DND-41 (cell line): ENCODE results near the gene CDC42BPG.

Experiments
- EZH2 ChIP-seq: IDR thresholded peaks from 3 replicates; pipeline ENCODE4 v1.6.1; 2012; ENCODE audit warnings: borderline replicate concordance, low read depth, mild to moderate bottlenecking, moderate library complexity, low read length, inconsistent platforms; ENCODE audit not compliant: severe bottlenecking
- TF ChIP-seq, protein P1 (sequence below): IDR thresholded peaks from 2 replicates; pipeline ENCODE4 v1.5.1; 2012; ENCODE audit warnings: borderline replicate concordance, low read length, moderate library complexity, mild to moderate bottlenecking; ENCODE audit not compliant: poor library complexity, severe bottlenecking; ENCODE audit errors: extremely low read depth

DNA sequence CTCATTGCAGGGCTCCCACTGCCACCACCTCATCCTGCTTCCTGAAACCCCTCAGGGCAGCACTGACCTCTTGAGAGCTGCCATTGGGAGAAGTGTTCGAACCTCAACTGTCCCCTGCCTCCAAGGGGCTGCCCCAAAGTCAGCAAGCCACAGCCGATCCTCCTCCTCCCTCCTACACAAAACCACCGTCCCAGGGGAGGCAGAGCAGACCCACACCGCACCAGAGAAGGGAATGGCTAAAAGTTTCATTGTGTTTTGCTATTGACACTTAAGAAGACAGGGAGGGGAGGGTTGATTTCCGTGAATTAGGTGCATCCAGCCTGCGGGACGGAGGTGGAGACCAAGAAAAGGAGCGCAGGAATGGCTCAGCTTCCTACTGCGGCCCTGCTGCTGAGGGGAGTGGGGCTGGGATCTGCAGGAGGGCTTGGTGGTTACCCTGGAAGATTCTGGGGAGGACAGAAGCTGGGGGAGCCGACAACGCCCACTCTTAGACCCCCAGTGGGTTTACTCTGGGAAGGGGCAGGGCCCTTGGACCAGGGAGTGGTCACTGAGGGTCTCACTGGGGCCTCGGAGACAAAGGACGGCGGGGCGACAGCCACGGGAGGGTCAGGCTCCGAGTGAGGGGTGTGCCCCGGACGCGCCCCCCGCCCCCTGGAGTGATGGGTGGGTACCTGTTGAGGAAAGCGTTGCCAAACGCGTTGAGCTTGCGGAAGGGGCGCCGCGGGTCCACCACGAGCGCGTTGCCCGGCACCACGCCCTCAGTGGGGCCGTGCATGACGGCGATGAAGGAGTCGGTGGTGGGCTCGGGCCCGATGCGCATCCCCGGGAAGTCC, 33.2 kb upstream of the CDC42BPG start:
- TF ChIP-seq, protein P1, sequence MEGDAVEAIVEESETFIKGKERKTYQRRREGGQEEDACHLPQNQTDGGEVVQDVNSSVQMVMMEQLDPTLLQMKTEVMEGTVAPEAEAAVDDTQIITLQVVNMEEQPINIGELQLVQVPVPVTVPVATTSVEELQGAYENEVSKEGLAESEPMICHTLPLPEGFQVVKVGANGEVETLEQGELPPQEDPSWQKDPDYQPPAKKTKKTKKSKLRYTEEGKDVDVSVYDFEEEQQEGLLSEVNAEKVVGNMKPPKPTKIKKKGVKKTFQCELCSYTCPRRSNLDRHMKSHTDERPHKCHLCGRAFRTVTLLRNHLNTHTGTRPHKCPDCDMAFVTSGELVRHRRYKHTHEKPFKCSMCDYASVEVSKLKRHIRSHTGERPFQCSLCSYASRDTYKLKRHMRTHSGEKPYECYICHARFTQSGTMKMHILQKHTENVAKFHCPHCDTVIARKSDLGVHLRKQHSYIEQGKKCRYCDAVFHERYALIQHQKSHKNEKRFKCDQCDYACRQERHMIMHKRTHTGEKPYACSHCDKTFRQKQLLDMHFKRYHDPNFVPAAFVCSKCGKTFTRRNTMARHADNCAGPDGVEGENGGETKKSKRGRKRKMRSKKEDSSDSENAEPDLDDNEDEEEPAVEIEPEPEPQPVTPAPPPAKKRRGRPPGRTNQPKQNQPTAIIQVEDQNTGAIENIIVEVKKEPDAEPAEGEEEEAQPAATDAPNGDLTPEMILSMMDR, result no peak
- no peak for TF ChIP-seq EZH2
